Kidney (tissue), 14 donors: Measurements from ENCODE around the gene SHC4. TPM values are rescaled to one million over a fixed set of nuclear protein-coding genes. Genes with fewer than 3 reads are reported as not detected.

Experiments
- DNase-seq, 5 donors: peaks; one replicate each; pipeline ENCODE4 v3.0.0-alpha.2; 2013 to 2020
- FAIRE-seq: peaks from 2 replicates; lab custom pipeline; 2012; peaks lifted over from hg19 to GRCh38; lab: Jason Lieb, UNC
- H3K27ac ChIP-seq, 2 donors: one replicate each; pipeline ENCODE4 v1.7.0; 2013; ENCODE audit warnings: low read depth in 2 of 2, low read length in 2 of 2, inconsistent platforms in 1 of 2
- H3K27me3 ChIP-seq: one replicate; pipeline ENCODE4 v1.7.1; 2013; ENCODE audit warnings: low read length, inconsistent platforms; ENCODE audit not compliant: control insufficient read depth, insufficient read depth
- H3K36me3 ChIP-seq, 3 donors: one replicate each; pipeline versions ENCODE4 v1.7.0 to v1.7.1; 2013; ENCODE audit warnings: low read length in 3 of 3, control low read depth in 1 of 3, inconsistent platforms in 1 of 3; ENCODE audit not compliant: insufficient read depth in 3 of 3, control insufficient read depth in 2 of 3
- H3K4me1 ChIP-seq, 3 donors: one replicate each; pipeline versions ENCODE4 v1.7.0 to v1.7.1; 2013; ENCODE audit warnings: low read length in 3 of 3, inconsistent platforms in 1 of 3, low read depth in 1 of 3; ENCODE audit not compliant: control insufficient read depth in 2 of 3, insufficient read depth in 2 of 3
- H3K4me3 ChIP-seq, 3 donors: one replicate each; pipeline versions ENCODE4 v1.7.0 to v1.8.1; 2013; ENCODE audit warnings: low read length in 3 of 3, control low read depth in 1 of 3, inconsistent platforms in 1 of 3
- H3K9ac ChIP-seq, 3 donors: one replicate each; pipeline versions ENCODE4 v1.7.0 to v1.7.1; 2013; ENCODE audit warnings: low read length in 3 of 3, control low read depth in 1 of 3, inconsistent platforms in 1 of 3
- H3K9me3 ChIP-seq, 3 donors: one replicate each; pipeline versions ENCODE4 v1.7.0 to v1.7.1; 2013; ENCODE audit warnings: low read length in 3 of 3, control low read depth in 1 of 3, inconsistent platforms in 1 of 3; ENCODE audit not compliant: control insufficient read depth in 2 of 3, insufficient read depth in 1 of 3
- CTCF ChIP-seq: IDR thresholded peaks from 3 replicates; pipeline ENCODE4 v1.5.1; 2012; ENCODE audit warnings: mild to moderate bottlenecking, moderate library complexity, borderline replicate concordance; ENCODE audit not compliant: insufficient read depth; ENCODE audit errors: extremely low read depth
- intact Hi-C: fragments of 100-400 bp; cut with DNase I; formaldehyde crosslinking; loops from one replicate; pipeline ENCODE4 v1.11.1; 2022
- polyA plus RNA-seq: library from polyadenylated mRNA; stranded (reverse); fragments of 350-450 nt; fragmentation: Illumina TruSeq; extraction: RNeasy Lipid Tissue Mini Kit (QIAGEN cat#74804); gene quantifications from one replicate; pipeline ENCODE4 v1.2.3, GENCODE V29; 2014; ENCODE audit warnings: low read depth, low replicate concordance; ENCODE audit not compliant: insufficient read depth
- total RNA-seq: library from RNA; stranded (reverse); fragmentation: NEBNext Ultra II Directional; extraction: Animal tissue kit (Norgen Biotek cat#: 25700); gene quantifications from one replicate; pipeline ENCODE4 v1.2.1, GENCODE V29; 2021
- donor health status: control.
- donor health status: control.
- donor health status: control.
- donor health status: control.
- donor health status: control.
- donor health status: DM: yes; HTN: yes; CAD: no.
- donor health status: Normal renal cell carcinoma (clear cell type).

SHC4 gene
- total and polyA plus RNA-seq, 2 donors from 2014 or later: 0.47 to 0.50 TPM

- H3K36me3 ChIP-seq: no peaks in the 10 kb centered on the region
- no peaks in the 10 kb centered on the region for H3K9me3 ChIP-seq
- TF ChIP-seq CTCF: no peak
- no peak overlapping the region for H3K9ac ChIP-seq
- no peaks in the 10 kb centered on the region for H3K4me1 ChIP-seq
- no peak for FAIRE-seq
- intact Hi-C loops: no loop called here
- H3K27me3 ChIP-seq: no peaks in the 10 kb centered on the region
- no peak overlapping the region for H3K4me3 ChIP-seq
- no peak overlapping the region for H3K27ac ChIP-seq
- no peak for DNase-seq
Observed at GRCh38 chr15:48904758-48905157, 59.0 kb downstream of the SHC4 start.

- TF ChIP-seq CTCF: no peak
- no peaks in the 10 kb centered on the region for H3K9me3 ChIP-seq
- FAIRE-seq (no peak), DNase-seq (no peak)
- peaks cover 0 to 3% (median 0%) of the 10 kb centered on the region in 3 donors for H3K4me1 ChIP-seq
- intact Hi-C loops: no loop called here
- no peaks in the 10 kb centered on the region for H3K36me3 ChIP-seq
- no peak overlapping the region for H3K4me3 ChIP-seq
- no peak overlapping the region for H3K9ac ChIP-seq
- H3K27ac ChIP-seq: no peak overlapping the region
- no peaks in the 10 kb centered on the region for H3K27me3 ChIP-seq
Observed at GRCh38 chr15:48899793-48900192, 63.9 kb downstream of the SHC4 start.

- no peak overlapping the region for H3K9ac ChIP-seq
- H3K27me3 ChIP-seq: no peaks in the 10 kb centered on the region
- DNase-seq (peak in 3 of 5 donors; percentile 14 to 84 (median 71)), FAIRE-seq (no peak)
- peaks cover 0 to 3% (median 0%) of the 10 kb centered on the region in 3 donors for H3K4me1 ChIP-seq
- H3K9me3 ChIP-seq: no peaks in the 10 kb centered on the region
- intact Hi-C loops: no loop called here
- no peak overlapping the region for H3K27ac ChIP-seq
- H3K4me3 ChIP-seq: no peak overlapping the region
- no peaks in the 10 kb centered on the region for H3K36me3 ChIP-seq
- no peak for TF ChIP-seq CTCF
Observed at GRCh38 chr15:48898446-48898845, 65.3 kb downstream of the SHC4 start.

DNA sequence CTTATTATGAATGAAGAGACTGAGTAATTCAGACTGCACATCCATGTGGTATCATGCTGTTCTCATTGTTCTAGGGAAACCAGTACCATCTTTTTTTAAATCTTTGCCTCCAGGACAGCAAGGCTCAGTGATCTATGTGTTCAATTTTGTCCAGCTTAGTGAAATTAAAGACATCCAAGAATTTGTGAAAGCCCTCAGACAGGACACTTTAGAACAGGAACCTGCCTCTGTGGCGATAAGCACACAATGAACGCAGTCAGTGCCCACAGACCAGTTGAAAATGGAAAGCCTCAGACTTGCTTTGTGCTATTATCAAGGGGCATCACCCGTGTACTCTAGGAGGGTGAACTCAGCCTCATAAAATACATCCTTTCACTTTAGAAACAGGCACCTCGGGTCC lies 65.7 kb downstream of the SHC4 start:
- FAIRE-seq (no peak), DNase-seq (peak in 3 of 5 donors; percentile 14 to 58 (median 29))
- H3K4me3 ChIP-seq: peak overlapping the region in 1 of 3 donors; percentile 45

More for the DNA sequence above, 65.7 kb downstream of the SHC4 start:
- peak overlapping the region in 1 of 3 donors; percentile 13 for H3K9ac ChIP-seq
- no peak overlapping the region for H3K27ac ChIP-seq
- no peaks in the 10 kb centered on the region for H3K36me3 ChIP-seq
- intact Hi-C loops: no loop called here
- H3K4me1 ChIP-seq: peaks cover 0 to 3% (median 0%) of the 10 kb centered on the region in 3 donors
- no peak for TF ChIP-seq CTCF
- no peaks in the 10 kb centered on the region for H3K27me3 ChIP-seq
- H3K9me3 ChIP-seq: no peaks in the 10 kb centered on the region
